IMR-90 (cell line): ENCODE results near the gene RNF181. TPM values are rescaled to one million over a fixed set of nuclear protein-coding genes. Genes with fewer than 3 reads are reported as not detected.

ENCODE experiments used
- ATAC-seq: fragments of 200-7000 bp; cut with Tn5 transposase; 2 replicates; pipeline ENCODE4 v1.9.1; 2020; ENCODE audit warnings: low read depth, mild to moderate bottlenecking, moderate library complexity
- BruUV-seq: library from RNA; stranded (reverse); fragments of 400-500 nt; replicated peaks from 2 replicates; lab custom pipeline; 2021; lab: Mats Ljungman, UMichigan
- CTCF ChIA-PET: fragments of 300-600 bp; formaldehyde crosslinking; extraction: SDS; loops from one replicate; lab custom pipeline; 2021; ENCODE audit warnings: antibody characterized with exemption; lab: Yijun Ruan, JAX
- POLR2A ChIA-PET: fragments of 300-600 bp; sonication (Branson Sonifier 250); formaldehyde crosslinking; loops from one replicate; lab custom pipeline; 2022; ENCODE audit warnings: antibody characterized with exemption; ENCODE audit not compliant: unreplicated experiment; lab: Charles Lee
- DNase-seq: peaks from one replicate; pipeline ENCODE4 v3.0.0; 2013
- H2AFZ ChIP-seq: replicated peaks from 2 replicates; pipeline ENCODE3; 2013; ENCODE audit warnings: low read length, mild to moderate bottlenecking; ENCODE audit not compliant: poor library complexity
- H2AK5ac ChIP-seq: 2 replicates; pipeline ENCODE4 v1.6.1; 2013; ENCODE audit warnings: low read depth, low read length, inconsistent platforms
- H2AK9ac ChIP-seq: replicated peaks from 2 replicates; pipeline ENCODE3; 2013; ENCODE audit warnings: mild to moderate bottlenecking, low read depth, low read length, moderate library complexity; ENCODE audit not compliant: poor library complexity
- H2BK120ac ChIP-seq: 2 replicates; pipeline ENCODE4 v1.6.1; 2013; ENCODE audit warnings: low read depth, low read length, inconsistent platforms
- H2BK15ac ChIP-seq: 3 replicates; pipeline ENCODE4 v1.6.1; 2013; ENCODE audit warnings: low read depth, low read length, inconsistent platforms
- H2BK20ac ChIP-seq: 2 replicates; pipeline ENCODE4 v1.6.1; 2013; ENCODE audit warnings: low read depth, mild to moderate bottlenecking, inconsistent platforms, low read length, moderate library complexity
- H2BK5ac ChIP-seq: 2 replicates; pipeline ENCODE4 v1.6.1; 2013; ENCODE audit warnings: mild to moderate bottlenecking, low read depth, low read length, inconsistent platforms; ENCODE audit not compliant: poor library complexity, severe bottlenecking
- H3K14ac ChIP-seq: replicated peaks from 2 replicates; pipeline ENCODE4 v1.6.1; 2013; ENCODE audit warnings: low read depth, low read length, inconsistent platforms
- H3K18ac ChIP-seq: 2 replicates; pipeline ENCODE4 v1.6.1; 2013; ENCODE audit warnings: low read depth, low read length, control low read depth
- H3K23ac ChIP-seq: 2 replicates; pipeline ENCODE4 v1.6.1; 2013; ENCODE audit warnings: low read depth, low read length, inconsistent platforms
- H3K27ac ChIP-seq: 2 replicates; pipeline ENCODE4 v1.5.1; 2013; ENCODE audit warnings: mild to moderate bottlenecking, control low read depth, low read length; ENCODE audit not compliant: insufficient read depth
- H3K27me3 ChIP-seq: 2 replicates; pipeline ENCODE4 v1.6.1; 2013; ENCODE audit warnings: low read length; ENCODE audit not compliant: control insufficient read depth, insufficient read depth
- H3K36me3 ChIP-seq: 2 replicates; pipeline ENCODE4 v1.6.1; 2013; ENCODE audit warnings: low read length, mixed read lengths; ENCODE audit not compliant: control insufficient read depth, insufficient read depth
- H3K4ac ChIP-seq: 2 replicates; pipeline ENCODE4 v1.6.1; 2013; ENCODE audit warnings: low read depth, low read length, inconsistent platforms
- H3K4me1 ChIP-seq: 2 replicates; pipeline ENCODE4 v1.6.1; 2013; ENCODE audit warnings: low read length, mixed read lengths; ENCODE audit not compliant: control insufficient read depth, insufficient read depth
- H3K4me2 ChIP-seq: 2 replicates; pipeline ENCODE4 v1.6.1; 2013; ENCODE audit warnings: low read depth, mild to moderate bottlenecking, control low read depth, low read length, moderate library complexity
- H3K4me3 ChIP-seq: 2 replicates; pipeline ENCODE4 v1.5.1; 2013; ENCODE audit warnings: low read depth, mild to moderate bottlenecking, control low read depth, low read length, moderate library complexity; ENCODE audit not compliant: insufficient read depth
- H3K56ac ChIP-seq: 2 replicates; pipeline ENCODE4 v1.6.1; 2013; ENCODE audit warnings: low read length, inconsistent platforms; ENCODE audit not compliant: insufficient read depth; ENCODE audit errors: extremely low read depth
- H3K79me1 ChIP-seq, 2 experiments: 2 replicates each; pipeline ENCODE4 v1.6.1; 2013; ENCODE audit warnings: low read length in 2 of 2, inconsistent platforms in 1 of 2, low read depth in 1 of 2
- H3K9ac ChIP-seq: 2 replicates; pipeline ENCODE4 v1.6.1; 2013; ENCODE audit warnings: low read depth, low read length, control low read depth
- H3K9me1 ChIP-seq: 2 replicates; pipeline ENCODE4 v1.6.1; 2013; ENCODE audit warnings: low read length, inconsistent platforms; ENCODE audit not compliant: insufficient read depth
- H3K9me3 ChIP-seq: 2 replicates; pipeline ENCODE4 v1.6.1; 2013; ENCODE audit warnings: low read length; ENCODE audit not compliant: control insufficient read depth, insufficient read depth
- H4K20me1 ChIP-seq: 2 replicates; pipeline ENCODE4 v1.6.1; 2013; ENCODE audit warnings: low read length, inconsistent platforms; ENCODE audit not compliant: insufficient read depth
- H4K5ac ChIP-seq: 2 replicates; pipeline ENCODE4 v1.6.1; 2013; ENCODE audit warnings: mild to moderate bottlenecking, low read depth, low read length, control low read depth
- H4K8ac ChIP-seq, 2 experiments: 2 replicates each; pipeline ENCODE4 v1.6.1; 2013; ENCODE audit warnings: low read depth in 2 of 2, low read length in 2 of 2, control low read depth in 1 of 2, inconsistent platforms in 1 of 2
- H4K91ac ChIP-seq: 2 replicates; pipeline ENCODE4 v1.6.1; 2013; ENCODE audit warnings: low read depth, low read length, inconsistent platforms; ENCODE audit not compliant: insufficient read depth
- FOS ChIP-seq: fragments of 150-350 bp; IDR thresholded peaks from 2 replicates; pipeline ENCODE4 v1.6.1; 2016; ENCODE audit warnings: low read depth, low read length
- MAFK ChIP-seq: IDR thresholded peaks from 2 replicates; pipeline ENCODE4 v1.6.1; 2012; ENCODE audit warnings: low read depth, low read length, improper control_type of control experiment
- MXI1 ChIP-seq: IDR thresholded peaks from 2 replicates; pipeline ENCODE4 v1.6.1; 2012; ENCODE audit warnings: low read depth, mild to moderate bottlenecking, low read length, moderate library complexity, borderline replicate concordance
- NFE2L2 ChIP-seq: fragments of 150-350 bp; IDR thresholded peaks from 2 replicates; pipeline ENCODE4 v1.6.1; 2016; ENCODE audit warnings: low read depth, mild to moderate bottlenecking, low read length
- POLR2A ChIP-seq: IDR thresholded peaks from 2 replicates; pipeline ENCODE4 v1.6.1; 2012; ENCODE audit warnings: mild to moderate bottlenecking, low read depth, low read length
- RAD21 ChIP-seq: IDR thresholded peaks from 2 replicates; pipeline ENCODE4 v1.6.1; 2012; ENCODE audit warnings: low read length, improper control_type of control experiment
- WGBS, 2 experiments: methylation state at CpG; one replicate each; pipeline versions ENCODE4 v1.1.5 to v1.1.7; 2013; ENCODE audit warnings: missing lambda C conversion rate in 2 of 2; ENCODE audit not compliant: insufficient read length in 1 of 2; ENCODE audit errors: extremely low coverage in 2 of 2; 5-methylcytosine and 5-hydroxymethylcytosine counted together
- dilution Hi-C: fragments of 300-500 bp; cut with HindIII; formaldehyde crosslinking; loops from one replicate; pipeline ENCODE4 v1.14.3; 2018; ENCODE audit warnings: low sequenced_read_pairs; ENCODE audit not compliant: unreplicated experiment
- in situ Hi-C: fragments of 300-500 bp; cut with MboI; formaldehyde crosslinking; loops from 3 replicates; pipeline ENCODE4 v1.14.3; 2019; ENCODE audit warnings: low sequenced_read_pairs, inconsistent platforms, mixed read lengths
- intact Hi-C: fragments of 100-400 bp; cut with micrococcal nuclease; formaldehyde crosslinking; loops from 2 replicates; pipeline ENCODE4 v1.10.0; 2022
- polyA plus RNA-seq, 3 experiments: library from polyadenylated mRNA; depleted of rRNA; stranded (reverse); fragments of >200 nt; gene quantifications; 2 replicates each; pipeline ENCODE4 v1.2.3, GENCODE V29; 2012; ENCODE audit warnings: low replicate concordance in 1 of 3
- total RNA-seq: library from RNA; depleted of rRNA; stranded (reverse); fragments of >200 nt; gene quantifications from 2 replicates; pipeline ENCODE4 v1.2.3, GENCODE V29; 2012
- TF ChIP-seq, protein P1 (sequence below): conservative IDR thresholded peaks from 2 replicates; pipeline ENCODE4 v1.5.1; 2012; ENCODE audit warnings: mild to moderate bottlenecking, low read depth, low read length, improper control_type of control experiment

The RNF181 gene
- total and polyA plus RNA-seq, 2 of the 4 experiments (the other 2 are of a cell fraction): 438 to 498 TPM

DNA sequence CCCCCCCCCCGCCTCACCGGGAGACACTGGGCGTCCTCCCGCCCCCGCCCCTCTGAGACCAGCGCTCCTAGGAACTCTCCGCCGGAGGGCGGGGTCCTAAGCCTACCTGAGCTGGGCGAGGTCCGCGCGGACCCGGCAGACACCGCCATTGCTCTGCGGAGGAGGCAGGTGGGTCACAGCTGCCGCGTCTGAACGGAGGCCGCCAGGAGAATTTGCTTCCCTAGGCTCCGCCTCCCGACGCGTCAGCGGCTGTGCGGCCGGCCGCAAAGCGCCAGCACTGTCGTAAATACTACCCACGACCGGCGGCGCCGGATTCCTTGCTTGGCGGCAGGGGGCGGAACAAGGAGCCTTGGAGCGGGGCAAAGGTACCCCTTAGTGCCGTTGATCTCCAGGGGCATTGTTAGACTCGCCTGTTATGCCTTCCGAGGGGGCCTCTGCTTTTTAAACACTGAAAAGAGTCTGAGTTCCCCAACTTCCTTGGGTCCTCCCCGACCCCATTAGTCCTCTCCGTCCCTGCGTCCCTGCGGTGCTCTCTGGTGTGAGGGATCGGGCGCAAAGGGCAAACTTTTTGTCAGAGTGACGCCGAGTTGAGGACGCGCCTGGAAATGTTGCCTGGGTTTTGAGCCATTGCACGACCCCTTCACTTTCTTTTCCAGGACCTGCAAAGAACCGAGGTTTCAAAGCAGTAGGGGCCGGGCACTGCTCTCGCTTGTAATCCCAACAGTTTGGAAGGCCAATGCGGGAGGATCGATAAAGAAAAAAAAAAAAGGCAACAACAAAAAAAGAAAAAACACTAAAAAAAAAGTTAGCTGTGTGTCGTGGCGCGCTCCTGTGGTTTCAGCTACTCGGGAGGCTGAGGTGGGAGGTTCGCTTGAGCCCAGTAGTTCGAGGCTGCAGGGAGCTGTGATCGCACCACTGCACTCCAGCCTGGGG, 34.0 kb upstream of the RNF181 start, which contains the start of gene GGCX:
GGCX (minus strand) TSS at position 214 of the 933 bp plus-strand sequence; CDS start at position 149, 65 bp downstream.
- no peak within 1 kb of the TSS for H2BK15ac ChIP-seq
- no TSS peak for BruUV-seq
- ATAC-seq (peak; percentile 98), DNase-seq (peak; percentile 92)
- H3K4ac ChIP-seq: peak within 1 kb of the TSS; percentile 95
- ChIA-PET POLR2A (interaction anchor here (0.6 to 0.8 kb wide), 3 partner anchors 26 to 204 kb away, joined by 3 read pairs; no protein-coding TSS in a partner anchor), CTCF (interaction anchor here (0.6 to 1.0 kb wide), 2 partner anchors 140 to 955 kb away, joined by 3 read pairs; no protein-coding TSS in a partner anchor)
- peaks cover 3% of the 10 kb centered on the region; the same call in 1 of the 2 replicates for H3K4me1 ChIP-seq
- peaks cover 10% of the 10 kb centered on the region for H3K36me3 ChIP-seq
- 1% methylated on average over 27 of the region's 64 CpGs; no CpG with 5 or more reads in 1 of the 2 experiments for WGBS, 2 experiments
- no peaks in the 10 kb centered on the region for H3K9me3 ChIP-seq
- H2AK5ac ChIP-seq: peak within 1 kb of the TSS; percentile 63
- dilution Hi-C loops (no loop called here), intact Hi-C loops (loop anchor here (2.0 to 5.0 kb wide), 2 partner anchors 23 to 41 kb away; partner anchors contain the start of genes TMEM150A and VAMP5), in situ Hi-C loops (no loop called here)
- peaks cover 8% of the 10 kb centered on the region; the same call in 1 of the 2 replicates for H3K9me1 ChIP-seq
- H2BK5ac ChIP-seq: peak within 1 kb of the TSS; percentile 80
- peak within 1 kb of the TSS; percentile 81 for H3K27ac ChIP-seq
- TF ChIP-seq, protein P1, sequence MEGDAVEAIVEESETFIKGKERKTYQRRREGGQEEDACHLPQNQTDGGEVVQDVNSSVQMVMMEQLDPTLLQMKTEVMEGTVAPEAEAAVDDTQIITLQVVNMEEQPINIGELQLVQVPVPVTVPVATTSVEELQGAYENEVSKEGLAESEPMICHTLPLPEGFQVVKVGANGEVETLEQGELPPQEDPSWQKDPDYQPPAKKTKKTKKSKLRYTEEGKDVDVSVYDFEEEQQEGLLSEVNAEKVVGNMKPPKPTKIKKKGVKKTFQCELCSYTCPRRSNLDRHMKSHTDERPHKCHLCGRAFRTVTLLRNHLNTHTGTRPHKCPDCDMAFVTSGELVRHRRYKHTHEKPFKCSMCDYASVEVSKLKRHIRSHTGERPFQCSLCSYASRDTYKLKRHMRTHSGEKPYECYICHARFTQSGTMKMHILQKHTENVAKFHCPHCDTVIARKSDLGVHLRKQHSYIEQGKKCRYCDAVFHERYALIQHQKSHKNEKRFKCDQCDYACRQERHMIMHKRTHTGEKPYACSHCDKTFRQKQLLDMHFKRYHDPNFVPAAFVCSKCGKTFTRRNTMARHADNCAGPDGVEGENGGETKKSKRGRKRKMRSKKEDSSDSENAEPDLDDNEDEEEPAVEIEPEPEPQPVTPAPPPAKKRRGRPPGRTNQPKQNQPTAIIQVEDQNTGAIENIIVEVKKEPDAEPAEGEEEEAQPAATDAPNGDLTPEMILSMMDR: peak; percentile 31; the same call in 1 of the 2 replicates
- TF ChIP-seq MAFK (no peak), MXI1 (peak; percentile 62; the same call in 1 of the 2 replicates), NFE2L2 (no peak), FOS (no peak), POLR2A (peak; percentile 62), RAD21 (0 out of 2 replicates have a peak, but pooled peaks have one; percentile 16)
- H2BK120ac ChIP-seq: peak within 1 kb of the TSS; percentile 56
- peak within 1 kb of the TSS; percentile 65 for H3K4me3 ChIP-seq
- no peaks in the 10 kb centered on the region for H3K27me3 ChIP-seq
- H4K5ac ChIP-seq: peak within 1 kb of the TSS; percentile 85
- peak within 1 kb of the TSS; percentile 81 to 95 for H4K8ac ChIP-seq
- no peak within 1 kb of the TSS for H2BK20ac ChIP-seq
- H3K79me1 ChIP-seq: peaks cover 19 to 41% of the 10 kb centered on the region in 2 experiments
- peak within 1 kb of the TSS; percentile 73 for H3K56ac ChIP-seq
- H4K91ac ChIP-seq: peak within 1 kb of the TSS; percentile 69
- peak within 1 kb of the TSS; percentile 90 for H3K9ac ChIP-seq
- no peaks in the 10 kb centered on the region for H4K20me1 ChIP-seq
- peak within 1 kb of the TSS; percentile 99 for H3K14ac ChIP-seq
- peak within 1 kb of the TSS; percentile 95 for H2AFZ ChIP-seq
- peak within 1 kb of the TSS; percentile 94 for H2AK9ac ChIP-seq
- peak within 1 kb of the TSS; percentile 31 for H3K18ac ChIP-seq
- H3K4me2 ChIP-seq: peak within 1 kb of the TSS; percentile 95
- H3K23ac ChIP-seq: peak within 1 kb of the TSS; percentile 99
